Naive thymus-derived CD4-positive, alpha-beta T cell (primary cell): ENCODE results near the gene RBM42. TPM values are rescaled to one million over a fixed set of nuclear protein-coding genes. Genes with fewer than 3 reads are reported as not detected.

Experiments used
- ATAC-seq: fragments of 150-1000 bp; cut with Tn5 transposase; 2 replicates; pipeline ENCODE4 v1.10.0; 2021; ENCODE audit warnings: mild to moderate bottlenecking, moderate library complexity
- CTCF ChIA-PET: fragments of 350-600 bp; sonication (Branson Sonifier 250); formaldehyde crosslinking; loops from one replicate; lab custom pipeline; 2021; ENCODE audit warnings: antibody characterized with exemption; lab: Charles Lee
- POLR2A ChIA-PET: fragments of 350-600 bp; sonication (Branson Sonifier 250); formaldehyde crosslinking; loops from one replicate; lab custom pipeline; 2021; ENCODE audit warnings: antibody characterized with exemption, inconsistent platforms; lab: Charles Lee
- DNase-seq, 9 donors: peaks; one replicate each; pipeline versions ENCODE4 v3.0.0 to v3.0.0-alpha.2; 2020 to 2022; ENCODE audit warnings: mixed read lengths in 1 of 9
- H3K27ac ChIP-seq: one replicate; pipeline ENCODE4 v1.7.0; 2013; ENCODE audit warnings: mild to moderate bottlenecking, low read depth, low read length, moderate library complexity
- H3K27me3 ChIP-seq, 2 donors: one replicate each; pipeline ENCODE4 v1.7.0; 2013; ENCODE audit warnings: low read length in 2 of 2, mild to moderate bottlenecking in 2 of 2, moderate library complexity in 2 of 2; ENCODE audit not compliant: control insufficient read depth in 2 of 2, insufficient read depth in 2 of 2
- H3K36me3 ChIP-seq, 3 experiments: 1 replicate in 2 of 3; 2 replicates in 1 of 3; pipeline ENCODE4 v1.7.0; 2013; ENCODE audit warnings: low read length in 3 of 3, mild to moderate bottlenecking in 3 of 3, moderate library complexity in 1 of 3; ENCODE audit not compliant: insufficient read depth in 3 of 3, control insufficient read depth in 2 of 3
- H3K4me1 ChIP-seq, 2 donors: one replicate each; pipeline ENCODE4 v1.7.0; 2013; ENCODE audit warnings: low read length in 2 of 2, mild to moderate bottlenecking in 2 of 2, moderate library complexity in 1 of 2; ENCODE audit not compliant: control insufficient read depth in 2 of 2, insufficient read depth in 2 of 2
- H3K4me3 ChIP-seq: 2 replicates; pipeline ENCODE4 v1.7.0; 2013; ENCODE audit warnings: mild to moderate bottlenecking, low read length
- H3K9me3 ChIP-seq, 3 experiments: 1 replicate in 2 of 3; 2 replicates in 1 of 3; pipeline ENCODE4 v1.7.0; 2013; ENCODE audit warnings: low read length in 3 of 3; ENCODE audit not compliant: control insufficient read depth in 2 of 3
- H3K27ac Mint-ChIP-seq, 9 donors: one replicate each; pipeline ENCODE4 v1.8.0; 2020 to 2022; ENCODE audit warnings: mixed read lengths in 9 of 9, mild to moderate bottlenecking in 8 of 9, moderate library complexity in 5 of 9, inconsistent platforms in 2 of 9
- H3K27me3 Mint-ChIP-seq, 5 donors: one replicate each; pipeline ENCODE4 v1.8.0; 2021 to 2022; ENCODE audit warnings: mixed read lengths in 5 of 5, mild to moderate bottlenecking in 1 of 5
- H3K36me3 Mint-ChIP-seq, 5 donors: one replicate each; pipeline ENCODE4 v1.8.0; 2020 to 2022; ENCODE audit warnings: mixed read lengths in 5 of 5, mild to moderate bottlenecking in 3 of 5, inconsistent platforms in 1 of 5
- H3K4me1 Mint-ChIP-seq, 7 donors: one replicate each; pipeline ENCODE4 v1.8.0; 2020 to 2022; ENCODE audit warnings: mixed read lengths in 7 of 7, mild to moderate bottlenecking in 3 of 7, inconsistent platforms in 1 of 7
- H3K4me3 Mint-ChIP-seq, 10 donors: one replicate each; pipeline ENCODE4 v1.8.0; 2020 to 2022; ENCODE audit warnings: mild to moderate bottlenecking in 10 of 10, mixed read lengths in 10 of 10, moderate library complexity in 6 of 10, inconsistent platforms in 2 of 10
- H3K9me3 Mint-ChIP-seq, 11 donors: one replicate each; pipeline ENCODE4 v1.8.0; 2020 to 2022; ENCODE audit warnings: mixed read lengths in 11 of 11, mild to moderate bottlenecking in 4 of 11, inconsistent platforms in 1 of 11, moderate library complexity in 1 of 11
- intact Hi-C, 2 donors: fragments of 100-400 bp; cut with micrococcal nuclease; formaldehyde crosslinking; loops; one replicate each; pipeline ENCODE4 v1.15.1; 2023
- polyA plus RNA-seq, 2 donors: library from polyadenylated mRNA; unstranded; fragments of 300-500 nt; fragmentation: Illumina TruSeq; gene quantifications; one replicate each; pipeline ENCODE4 v1.2.3, GENCODE V29; 2021
- total RNA-seq, 6 experiments: library from RNA in 5 of 6; stranded (reverse) in 5 of 6; gene quantifications; 1 replicate in 5 of 6; 2 replicates in 1 of 6; pipeline ENCODE4 v1.2.3 and lab custom pipeline; 2021 to 2026

RBM42 gene
- total and polyA plus RNA-seq, 7 experiments from 2014 or later: 39.0 to 98.2 (median 49.8) TPM

DNA sequence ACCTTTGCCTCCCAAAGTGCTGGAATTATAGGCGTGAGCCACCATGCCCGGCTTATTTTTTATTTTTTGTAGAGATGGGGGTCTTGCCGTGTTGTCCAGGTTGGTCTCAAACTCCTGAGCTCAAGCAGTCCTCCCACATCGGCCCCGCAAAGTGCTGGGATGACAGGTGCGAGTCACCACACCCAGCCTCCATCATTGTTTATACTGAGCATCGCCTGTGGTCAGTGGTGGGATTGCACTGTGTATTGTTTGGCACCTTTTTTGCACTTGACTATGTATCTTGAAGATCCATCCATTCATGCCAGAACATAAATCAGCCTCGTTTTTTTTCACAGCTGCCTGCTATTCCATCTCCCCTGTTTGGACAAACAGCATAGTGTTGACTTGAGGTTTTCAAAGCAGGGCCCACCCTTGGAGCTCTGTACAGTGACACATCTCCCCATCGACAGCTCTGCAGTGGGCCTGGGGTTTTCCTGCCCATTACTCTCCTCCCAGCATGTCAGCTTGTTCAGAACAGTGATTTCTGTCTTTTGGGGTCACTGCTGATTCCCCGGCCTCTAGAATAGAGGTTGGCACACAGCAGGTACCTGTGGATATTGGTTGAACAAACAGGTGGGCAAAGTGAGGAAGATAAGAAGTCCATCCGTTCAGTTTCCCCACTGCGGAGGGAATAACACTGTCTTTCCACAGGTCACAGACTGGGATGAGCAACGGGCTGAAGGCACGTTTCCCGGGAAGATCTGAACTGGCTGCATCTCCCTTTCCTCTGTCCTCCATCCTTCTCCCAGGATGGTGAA is 29.3 kb downstream of the RBM42 start:
- Histone ChIP-seq H3K4me1 (no peaks in the 10 kb centered on the region), H3K27me3 (no peaks in the 10 kb centered on the region), H3K4me3 (no peak overlapping the region), H3K27ac (no peak overlapping the region), H3K9me3 (no peaks in the 10 kb centered on the region), H3K36me3 (peaks cover 0 to 51% (median 17%) of the 10 kb centered on the region in 3 experiments)
- ChIA-PET POLR2A (interaction anchor here (0.7 to 1.1 kb wide), 2 partner anchors 10 to 35 kb away, joined by 3 to 5 read pairs; partner anchors contain the start of gene COX6B1), CTCF (interaction anchor here (0.7 kb wide), 1 partner anchor 13 kb away, joined by 5 read pairs; no protein-coding TSS in a partner anchor)
- intact Hi-C loops: no loop called here
- DNase-seq (no peak), ATAC-seq (no peak)
- Mint-ChIP-seq H3K4me1 (peaks cover 0 to 28% (median 11%) of the 10 kb centered on the region in 7 donors), H3K9me3 (no peaks in the 10 kb centered on the region), H3K27ac (peak overlapping the region in 3 of 9 donors; percentile 3 to 37 (median 28)), H3K27me3 (no peaks in the 10 kb centered on the region), H3K4me3 (no peak overlapping the region), H3K36me3 (peaks cover 5 to 36% (median 24%) of the 10 kb centered on the region in 5 donors)

DNA sequence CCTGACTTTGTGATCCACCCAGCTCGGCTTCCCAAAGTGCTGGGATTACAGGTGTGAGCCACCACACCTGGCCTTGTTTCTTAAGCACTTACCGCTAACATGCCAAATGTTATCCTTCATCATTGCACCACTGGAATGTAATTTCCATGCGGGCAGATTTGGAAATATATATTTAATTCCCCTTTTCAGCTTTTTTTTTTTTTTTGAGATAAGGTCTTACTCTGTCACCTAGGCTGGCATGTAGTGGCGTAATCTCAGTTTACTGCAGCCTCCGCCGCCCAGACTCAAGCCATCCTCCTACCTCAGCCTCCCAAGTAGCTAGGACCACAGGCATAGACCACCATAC is 33.1 kb downstream of the RBM42 start:
- no peak overlapping the region for H3K4me3 Mint-ChIP-seq
- POLR2A ChIA-PET: no interaction called here
- Histone ChIP-seq H3K27ac (no peak overlapping the region), H3K4me1 (no peaks in the 10 kb centered on the region), H3K4me3 (no peak overlapping the region), H3K27me3 (no peaks in the 10 kb centered on the region), H3K9me3 (no peaks in the 10 kb centered on the region), H3K36me3 (peaks cover 0 to 17% (median 0%) of the 10 kb centered on the region in 3 experiments)
- peak overlapping the region in 1 of 9 donors; percentile 4 for H3K27ac Mint-ChIP-seq
- intact Hi-C loops: no loop called here
- ATAC-seq (no peak), DNase-seq (no peak)
- H3K27me3 Mint-ChIP-seq: no peaks in the 10 kb centered on the region
- CTCF ChIA-PET: no interaction called here
- H3K9me3 Mint-ChIP-seq: no peaks in the 10 kb centered on the region
- peaks cover 5 to 20% (median 15%) of the 10 kb centered on the region in 5 donors for H3K36me3 Mint-ChIP-seq
- peaks cover 0 to 17% (median 3%) of the 10 kb centered on the region in 7 donors for H3K4me1 Mint-ChIP-seq

DNA sequence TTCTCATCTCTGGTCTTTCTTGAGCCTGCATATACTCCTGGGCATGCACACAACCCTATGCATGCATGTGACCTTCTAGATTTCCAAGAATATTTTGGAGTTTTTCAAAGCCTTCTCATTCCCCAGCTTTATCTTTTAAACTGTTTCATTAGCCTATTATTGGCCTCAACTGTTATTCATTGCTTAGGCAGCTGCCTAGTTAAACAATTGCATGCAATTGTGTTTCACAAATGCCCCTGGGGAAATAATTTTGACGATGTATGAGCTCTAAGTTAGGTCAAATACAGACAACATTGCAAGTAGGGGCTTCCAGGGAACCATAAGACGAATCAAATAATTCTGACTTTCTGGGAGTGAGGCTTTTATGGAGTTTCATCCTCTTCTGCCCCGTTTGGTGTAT is 35.1 kb downstream of the RBM42 start:
- ATAC-seq: no peak
- H3K27me3 ChIP-seq: no peaks in the 10 kb centered on the region
- no peaks in the 10 kb centered on the region for H3K4me1 ChIP-seq
- Mint-ChIP-seq H3K4me3 (no peak overlapping the region), H3K9me3 (no peaks in the 10 kb centered on the region), H3K27ac (peak overlapping the region in 2 of 9 donors; percentile 16 to 51), H3K27me3 (peaks cover 0 to 3% (median 0%) of the 10 kb centered on the region in 5 donors), H3K4me1 (peaks cover 0 to 11% (median 3%) of the 10 kb centered on the region in 7 donors), H3K36me3 (peaks cover 0 to 15% (median 8%) of the 10 kb centered on the region in 5 donors)
- no peak for DNase-seq
- no peak overlapping the region for H3K4me3 ChIP-seq
- intact Hi-C loops: no loop called here
- no peaks in the 10 kb centered on the region for H3K36me3 ChIP-seq
- ChIA-PET POLR2A (no interaction called here), CTCF (no interaction called here)
- no peak overlapping the region for H3K27ac ChIP-seq
- no peaks in the 10 kb centered on the region for H3K9me3 ChIP-seq

DNA sequence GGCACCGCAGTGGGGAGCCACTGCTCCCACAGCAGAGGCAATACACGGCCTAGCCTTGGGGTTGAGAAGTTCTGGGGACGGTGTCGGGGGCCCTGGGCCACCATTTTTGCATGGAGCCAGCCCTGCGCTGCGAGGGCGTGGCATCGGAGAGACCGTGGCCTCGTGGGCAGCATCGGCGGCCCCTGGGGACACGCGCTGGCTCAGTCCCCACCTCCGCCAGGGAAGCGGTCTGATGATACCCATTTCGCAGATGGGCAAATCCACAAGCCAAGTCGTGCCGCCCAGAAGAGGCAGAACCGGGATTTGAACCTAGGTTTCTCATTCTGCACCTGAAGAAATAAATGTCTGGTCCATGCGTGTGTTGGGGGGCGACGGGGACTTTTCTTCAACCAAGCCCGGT is 36.3 kb downstream of the RBM42 start:
- Mint-ChIP-seq H3K4me3 (no peak overlapping the region), H3K4me1 (peaks cover 0 to 8% (median 3%) of the 10 kb centered on the region in 7 donors), H3K9me3 (peaks cover 0 to 2% (median 0%) of the 10 kb centered on the region in 11 donors), H3K27ac (peak overlapping the region in 1 of 9 donors; percentile 25), H3K36me3 (peaks cover 0 to 11% (median 3%) of the 10 kb centered on the region in 5 donors), H3K27me3 (peaks cover 0 to 12% (median 4%) of the 10 kb centered on the region in 5 donors)
- no peak for ATAC-seq
- POLR2A ChIA-PET: no interaction called here
- DNase-seq: no peak
- H3K4me3 ChIP-seq: no peak overlapping the region
- H3K9me3 ChIP-seq: no peaks in the 10 kb centered on the region
- H3K4me1 ChIP-seq: no peaks in the 10 kb centered on the region
- H3K27me3 ChIP-seq: no peaks in the 10 kb centered on the region
- no peak overlapping the region for H3K27ac ChIP-seq
- intact Hi-C loops: no loop called here
- CTCF ChIA-PET: no interaction called here
- H3K36me3 ChIP-seq: no peaks in the 10 kb centered on the region

DNA sequence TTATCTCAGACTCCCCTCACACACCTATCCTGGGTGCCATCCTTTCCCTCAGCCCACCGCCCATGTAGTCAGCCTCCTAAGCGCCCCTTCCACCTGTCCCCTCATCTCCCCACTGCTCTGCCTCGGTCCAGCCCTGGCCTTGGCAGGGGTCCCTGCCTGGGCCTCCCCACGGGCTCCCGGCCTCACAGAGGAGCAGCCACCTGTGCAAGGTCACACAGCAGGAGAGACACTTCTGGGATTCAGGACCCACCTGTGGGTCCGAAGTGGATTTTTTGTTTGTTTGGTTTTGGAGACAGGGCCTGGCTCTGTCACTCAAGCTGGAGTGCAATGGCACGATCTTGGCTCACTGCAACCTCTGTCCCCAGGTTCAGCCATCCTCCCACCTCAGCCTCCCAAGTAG is 36.8 kb downstream of the RBM42 start:
- ATAC-seq (no peak), DNase-seq (no peak)
- Mint-ChIP-seq H3K36me3 (peaks cover 0 to 11% (median 3%) of the 10 kb centered on the region in 5 donors), H3K4me1 (peaks cover 0 to 8% (median 3%) of the 10 kb centered on the region in 7 donors), H3K4me3 (no peak overlapping the region), H3K27ac (no peak overlapping the region), H3K9me3 (peaks cover 0 to 2% (median 0%) of the 10 kb centered on the region in 11 donors), H3K27me3 (peaks cover 0 to 13% (median 5%) of the 10 kb centered on the region in 5 donors)
- Histone ChIP-seq H3K9me3 (no peaks in the 10 kb centered on the region), H3K4me1 (no peaks in the 10 kb centered on the region), H3K36me3 (no peaks in the 10 kb centered on the region), H3K27me3 (peaks cover 0 to under 1% of the 10 kb centered on the region in 2 donors), H3K27ac (no peak overlapping the region), H3K4me3 (no peak overlapping the region)
- intact Hi-C loops: no loop called here
- CTCF ChIA-PET: no interaction called here
- POLR2A ChIA-PET: no interaction called here

DNA sequence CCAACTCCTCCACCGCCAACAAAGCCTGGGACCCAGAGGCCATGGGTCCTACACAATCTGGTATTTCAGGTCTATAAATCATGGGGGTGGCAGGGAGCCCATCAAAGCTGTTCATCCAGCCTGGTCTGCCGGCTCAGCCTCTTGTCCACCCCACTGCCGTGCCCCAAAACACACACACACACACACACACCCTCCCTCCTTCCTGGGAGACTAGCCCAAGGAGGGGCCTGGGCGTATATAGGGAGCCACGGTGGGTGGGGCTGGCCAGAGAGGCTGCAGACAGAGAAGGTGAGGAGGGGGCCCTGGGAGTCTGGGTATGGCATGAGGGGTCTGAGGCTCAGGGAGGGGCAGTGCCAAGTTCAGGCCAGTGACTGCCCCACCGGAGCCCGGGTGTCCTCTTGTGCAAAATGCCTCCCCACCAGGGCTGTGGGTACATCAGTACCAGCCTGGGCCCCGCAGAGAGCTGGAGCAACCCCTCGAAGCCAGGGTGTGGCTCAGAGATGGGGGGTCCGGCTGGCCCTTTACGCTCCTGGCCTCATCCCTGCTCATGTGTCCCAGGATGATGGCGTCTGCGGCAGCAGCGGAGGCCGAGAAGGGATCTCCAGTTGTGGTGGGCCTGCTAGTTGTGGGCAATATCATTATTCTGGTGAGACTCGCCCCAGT is 37.5 kb downstream of the RBM42 start, which contains the start of gene UPK1A:
TSS of gene UPK1A (plus strand) at position 267 of the 663 bp plus-strand sequence. CDS start at position 563, 296 bp downstream.
- intact Hi-C loops: no loop called here
- ATAC-seq: no peak
- peaks cover 0 to 3% of the 10 kb centered on the region in 2 donors for H3K27me3 ChIP-seq
- H3K27ac ChIP-seq: no peak within 1 kb of the TSS
- no peaks in the 10 kb centered on the region for H3K36me3 ChIP-seq
- Mint-ChIP-seq H3K9me3 (peaks cover 0 to 2% (median 0%) of the 10 kb centered on the region in 11 donors), H3K27ac (peak within 1 kb of the TSS in 1 of 9 donors; percentile 51), H3K27me3 (peaks cover 0 to 19% (median 5%) of the 10 kb centered on the region in 5 donors), H3K4me3 (no peak within 1 kb of the TSS), H3K4me1 (peaks cover 0 to 8% (median 3%) of the 10 kb centered on the region in 7 donors), H3K36me3 (peaks cover 0 to 8% (median 3%) of the 10 kb centered on the region in 5 donors)
- DNase-seq: no peak
- no peaks in the 10 kb centered on the region for H3K4me1 ChIP-seq
- ChIA-PET CTCF (no interaction called here), POLR2A (no interaction called here)
- no peaks in the 10 kb centered on the region for H3K9me3 ChIP-seq
- H3K4me3 ChIP-seq: no peak within 1 kb of the TSS
